ENCODE data around the gene NRXN3.

DNA sequence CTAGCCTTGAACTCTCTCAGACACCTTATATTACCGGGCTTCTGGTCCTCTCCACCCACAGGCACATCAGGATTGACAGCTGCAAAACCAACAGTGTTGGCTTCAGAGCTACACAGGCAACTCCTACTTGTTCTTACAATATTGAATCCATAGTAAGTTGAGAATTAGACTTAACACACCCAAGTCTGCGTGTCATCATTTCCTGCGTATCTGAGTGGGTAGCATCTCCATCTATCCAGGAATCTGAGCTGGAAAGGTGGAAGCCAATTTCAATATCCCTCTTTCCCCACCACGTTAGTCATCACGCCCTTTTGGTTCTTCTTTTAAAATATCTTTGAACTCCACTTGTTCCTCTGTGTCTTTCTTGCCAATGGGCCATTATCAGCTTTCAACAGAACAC, 37.2 kb downstream of the NRXN3 start:
- TF ChIP-seq, protein P1, sequence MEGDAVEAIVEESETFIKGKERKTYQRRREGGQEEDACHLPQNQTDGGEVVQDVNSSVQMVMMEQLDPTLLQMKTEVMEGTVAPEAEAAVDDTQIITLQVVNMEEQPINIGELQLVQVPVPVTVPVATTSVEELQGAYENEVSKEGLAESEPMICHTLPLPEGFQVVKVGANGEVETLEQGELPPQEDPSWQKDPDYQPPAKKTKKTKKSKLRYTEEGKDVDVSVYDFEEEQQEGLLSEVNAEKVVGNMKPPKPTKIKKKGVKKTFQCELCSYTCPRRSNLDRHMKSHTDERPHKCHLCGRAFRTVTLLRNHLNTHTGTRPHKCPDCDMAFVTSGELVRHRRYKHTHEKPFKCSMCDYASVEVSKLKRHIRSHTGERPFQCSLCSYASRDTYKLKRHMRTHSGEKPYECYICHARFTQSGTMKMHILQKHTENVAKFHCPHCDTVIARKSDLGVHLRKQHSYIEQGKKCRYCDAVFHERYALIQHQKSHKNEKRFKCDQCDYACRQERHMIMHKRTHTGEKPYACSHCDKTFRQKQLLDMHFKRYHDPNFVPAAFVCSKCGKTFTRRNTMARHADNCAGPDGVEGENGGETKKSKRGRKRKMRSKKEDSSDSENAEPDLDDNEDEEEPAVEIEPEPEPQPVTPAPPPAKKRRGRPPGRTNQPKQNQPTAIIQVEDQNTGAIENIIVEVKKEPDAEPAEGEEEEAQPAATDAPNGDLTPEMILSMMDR (IDR thresholded peaks at IDR 0.05) = no peak
- TF ChIP-seq EZH2 (IDR thresholded peaks at IDR 0.05; ENCODE audit: borderline replicate concordance, insufficient read depth, low read depth, low read length, poor library complexity, severe bottlenecking) = no peak
